ENCODE data around the gene IP6K2.

Gene IP6K2

GRCh38 chr3:48662753-48663488 lies 54.1 kb downstream of the IP6K2 start, which contains the start of gene CELSR3:
CELSR3 (minus strand) TSS chr3:48662886; CDS start chr3:48662634, 252 bp downstream.
- TF ChIP-seq MAX (IDR thresholded peaks at IDR 0.05) (peak; percentile 67; the same call in 1 of the 2 replicates), CEBPB (IDR thresholded peaks at IDR 0.05) (no peak), NFIC (IDR thresholded peaks at IDR 0.05) (no peak), USF1 (IDR thresholded peaks at IDR 0.05) (no peak), RAD21 (IDR thresholded peaks at IDR 0.05; ENCODE audit: low read depth) (no peak), TAF1 (IDR thresholded peaks at IDR 0.05; ENCODE audit: low read depth) (peak; percentile 53; the same call in 1 of the 2 replicates), YY1 (IDR thresholded peaks at IDR 0.05; ENCODE audit: low read depth) (peak; percentile 96), EP300 (IDR thresholded peaks at IDR 0.05; ENCODE audit: borderline replicate concordance) (0 out of 2 replicates have a peak, but pooled peaks have one; percentile 6)
- TF ChIP-seq, protein P1, sequence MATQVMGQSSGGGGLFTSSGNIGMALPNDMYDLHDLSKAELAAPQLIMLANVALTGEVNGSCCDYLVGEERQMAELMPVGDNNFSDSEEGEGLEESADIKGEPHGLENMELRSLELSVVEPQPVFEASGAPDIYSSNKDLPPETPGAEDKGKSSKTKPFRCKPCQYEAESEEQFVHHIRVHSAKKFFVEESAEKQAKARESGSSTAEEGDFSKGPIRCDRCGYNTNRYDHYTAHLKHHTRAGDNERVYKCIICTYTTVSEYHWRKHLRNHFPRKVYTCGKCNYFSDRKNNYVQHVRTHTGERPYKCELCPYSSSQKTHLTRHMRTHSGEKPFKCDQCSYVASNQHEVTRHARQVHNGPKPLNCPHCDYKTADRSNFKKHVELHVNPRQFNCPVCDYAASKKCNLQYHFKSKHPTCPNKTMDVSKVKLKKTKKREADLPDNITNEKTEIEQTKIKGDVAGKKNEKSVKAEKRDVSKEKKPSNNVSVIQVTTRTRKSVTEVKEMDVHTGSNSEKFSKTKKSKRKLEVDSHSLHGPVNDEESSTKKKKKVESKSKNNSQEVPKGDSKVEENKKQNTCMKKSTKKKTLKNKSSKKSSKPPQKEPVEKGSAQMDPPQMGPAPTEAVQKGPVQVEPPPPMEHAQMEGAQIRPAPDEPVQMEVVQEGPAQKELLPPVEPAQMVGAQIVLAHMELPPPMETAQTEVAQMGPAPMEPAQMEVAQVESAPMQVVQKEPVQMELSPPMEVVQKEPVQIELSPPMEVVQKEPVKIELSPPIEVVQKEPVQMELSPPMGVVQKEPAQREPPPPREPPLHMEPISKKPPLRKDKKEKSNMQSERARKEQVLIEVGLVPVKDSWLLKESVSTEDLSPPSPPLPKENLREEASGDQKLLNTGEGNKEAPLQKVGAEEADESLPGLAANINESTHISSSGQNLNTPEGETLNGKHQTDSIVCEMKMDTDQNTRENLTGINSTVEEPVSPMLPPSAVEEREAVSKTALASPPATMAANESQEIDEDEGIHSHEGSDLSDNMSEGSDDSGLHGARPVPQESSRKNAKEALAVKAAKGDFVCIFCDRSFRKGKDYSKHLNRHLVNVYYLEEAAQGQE (IDR thresholded peaks at IDR 0.05; ENCODE audit: low read depth): peak; percentile 59

GRCh38 chr3:48662145-48662752 lies 54.8 kb downstream of the IP6K2 start:
- no peak for TF ChIP-seq EGR1 (IDR thresholded peaks at IDR 0.05)
- no peak for TF ChIP-seq ZBTB7A (IDR thresholded peaks at IDR 0.05; ENCODE audit: low read depth)
- no peak for TF ChIP-seq FOXM1 (IDR thresholded peaks at IDR 0.05; ENCODE audit: borderline replicate concordance, low read depth)
- TF ChIP-seq TAF1 (IDR thresholded peaks at IDR 0.05; ENCODE audit: low read depth): no peak
- no peak for TF ChIP-seq TEAD4 (IDR thresholded peaks at IDR 0.05)
- TF ChIP-seq, protein P1 (IDR thresholded peaks at IDR 0.05; ENCODE audit: low read depth): no peak
- TF ChIP-seq EP300 (IDR thresholded peaks at IDR 0.05; ENCODE audit: borderline replicate concordance): no peak
- TF ChIP-seq CEBPB (IDR thresholded peaks at IDR 0.05): no peak
- no peak for TF ChIP-seq CREB1 (IDR thresholded peaks at IDR 0.05; ENCODE audit: low read depth)
- TF ChIP-seq RAD21 (IDR thresholded peaks at IDR 0.05; ENCODE audit: low read depth): no peak
- no peak for TF ChIP-seq NFIC (IDR thresholded peaks at IDR 0.05)
- TF ChIP-seq MAX (IDR thresholded peaks at IDR 0.05): no peak
- TF ChIP-seq USF1 (IDR thresholded peaks at IDR 0.05): no peak
- TF ChIP-seq YY1 (IDR thresholded peaks at IDR 0.05; ENCODE audit: low read depth): no peak
- no peak for TF ChIP-seq TCF12 (IDR thresholded peaks at IDR 0.05; ENCODE audit: low read depth)

DNA sequence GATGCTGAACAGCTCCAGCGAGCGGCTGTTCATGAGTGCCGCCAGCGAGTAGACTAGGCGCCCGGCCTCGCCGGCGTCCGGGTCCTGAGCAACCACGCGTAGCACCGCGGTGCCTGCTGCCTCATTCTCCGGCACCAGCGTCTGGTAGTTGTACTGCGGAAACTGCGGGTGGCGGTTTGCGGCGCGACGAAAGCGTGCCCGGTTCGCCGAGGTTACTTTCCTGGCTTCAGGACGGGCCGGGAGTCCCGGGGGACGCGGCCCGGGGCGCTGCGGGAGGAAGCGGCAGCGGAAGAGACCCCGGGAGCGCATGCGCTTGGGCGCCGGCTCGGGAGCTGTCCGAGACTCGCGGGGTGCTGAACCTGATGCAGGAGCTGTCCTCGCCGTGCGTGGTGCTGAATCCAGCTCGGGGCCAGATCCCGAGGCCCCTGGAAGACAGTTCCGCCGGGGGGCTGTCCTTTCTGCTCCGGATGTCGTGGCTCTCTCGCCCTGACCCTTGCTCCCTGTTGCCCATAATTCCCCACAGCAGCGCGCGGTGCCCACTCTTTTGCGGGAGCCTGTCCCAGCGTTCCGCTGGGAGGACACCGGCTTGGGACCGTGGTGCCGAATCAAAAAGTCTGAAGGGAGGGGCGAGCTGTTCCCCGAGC lies 55.4 kb downstream of the IP6K2 start:
- no peak for TF ChIP-seq FOXM1 (IDR thresholded peaks at IDR 0.05; ENCODE audit: borderline replicate concordance, low read depth)
- peak; percentile 78 for TF ChIP-seq ZBTB7A (IDR thresholded peaks at IDR 0.05; ENCODE audit: low read depth)
- TF ChIP-seq EP300 (IDR thresholded peaks at IDR 0.05; ENCODE audit: borderline replicate concordance): no peak
- TF ChIP-seq TEAD4 (IDR thresholded peaks at IDR 0.05): peak; percentile 28; the same call in 1 of the 2 replicates
- no peak for TF ChIP-seq CREB1 (IDR thresholded peaks at IDR 0.05; ENCODE audit: low read depth)
- TF ChIP-seq TAF1 (IDR thresholded peaks at IDR 0.05; ENCODE audit: low read depth): no peak
- TF ChIP-seq USF1 (IDR thresholded peaks at IDR 0.05): no peak
- TF ChIP-seq, protein P1 (IDR thresholded peaks at IDR 0.05; ENCODE audit: low read depth): peak; percentile 100
- peak; percentile 50; the same call in 1 of the 2 replicates for TF ChIP-seq TCF12 (IDR thresholded peaks at IDR 0.05; ENCODE audit: low read depth)
- TF ChIP-seq CEBPB (IDR thresholded peaks at IDR 0.05): no peak
- TF ChIP-seq EGR1 (IDR thresholded peaks at IDR 0.05): no peak
- peak; percentile 82 for TF ChIP-seq MAX (IDR thresholded peaks at IDR 0.05)
- TF ChIP-seq RAD21 (IDR thresholded peaks at IDR 0.05; ENCODE audit: low read depth): no peak
- TF ChIP-seq YY1 (IDR thresholded peaks at IDR 0.05; ENCODE audit: low read depth): 0 out of 2 replicates have a peak, but pooled peaks have one; percentile 52
- TF ChIP-seq NFIC (IDR thresholded peaks at IDR 0.05): no peak
